Measurements from ENCODE around the gene CHAC1. TPM values are rescaled to one million over a fixed set of nuclear protein-coding genes. Genes with fewer than 3 reads are reported as not detected.

CHAC1 gene
- polyA plus RNA-seq, 3 donors, result 0.15 TPM; not detected in 2

DNA sequence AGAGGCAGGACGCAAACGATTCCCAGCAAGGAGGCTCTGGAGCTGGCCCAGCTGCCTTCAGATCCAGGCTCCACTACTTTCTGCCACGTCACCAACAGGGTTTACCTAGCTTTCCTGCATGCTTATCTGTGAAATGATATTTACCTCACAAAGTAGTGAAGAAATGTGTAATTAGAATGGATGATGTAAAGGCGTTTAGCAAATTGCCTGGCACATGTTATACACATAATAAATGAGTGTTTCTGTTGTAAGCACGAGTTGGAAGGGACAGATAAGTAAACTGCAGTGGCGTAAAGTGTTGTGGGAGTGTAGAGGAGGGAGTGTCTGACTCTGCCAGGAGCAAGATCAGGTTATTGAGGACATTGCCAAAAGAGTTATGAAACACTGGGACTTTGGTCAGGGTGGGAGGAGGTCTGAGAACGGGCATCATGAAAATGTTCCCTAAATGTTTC is 3.5 kb upstream of the CHAC1 start:
- Histone ChIP-seq H3K9me3 (replicated peaks in 1 of 2; ENCODE audit: control insufficient read depth in 1 of 2, insufficient read depth in 1 of 2, low read length in 2 of 2) (no peaks in the 10 kb centered on the region), H2AFZ (ENCODE audit: insufficient read depth, low read depth, low read length, poor library complexity, severe bottlenecking) (no peak overlapping the region), H3K27me3 (ENCODE audit: control insufficient read depth in 2 of 2, insufficient read depth in 2 of 2, low read length in 2 of 2) (peaks cover 0 to 9% of the 10 kb centered on the region in 2 donors), H3K36me3 (replicated peaks in 1 of 2; ENCODE audit: control insufficient read depth in 1 of 2, insufficient read depth in 2 of 2, low read length in 2 of 2) (no peaks in the 10 kb centered on the region), H3K9ac (ENCODE audit: insufficient read depth, low read length, poor library complexity, severe bottlenecking) (no peak overlapping the region), H3K4me3 (replicated peaks in 1 of 3; ENCODE audit: low read depth in 2 of 3, low read length in 3 of 3) (no peak overlapping the region), H4K20me1 (ENCODE audit: insufficient read depth, low read length) (no peaks in the 10 kb centered on the region), H3K4me1 (ENCODE audit: control insufficient read depth in 1 of 2, insufficient read depth in 2 of 2, low read length in 2 of 2) (peaks cover 16 to 19% of the 10 kb centered on the region in 2 donors), H3K4me2 (replicated peaks; ENCODE audit: extremely low read depth, low read length, poor library complexity, severe bottlenecking) (no peak overlapping the region), H3K27ac (ENCODE audit: low read depth in 1 of 2, low read length in 2 of 2) (no peak overlapping the region), H3K79me2 (ENCODE audit: insufficient read depth, low read length) (no peaks in the 10 kb centered on the region)
- Mint-ChIP-seq H3K4me3 (no peak overlapping the region), H3K27ac (no peak overlapping the region), H3K27me3 (ENCODE audit: low read depth in 3 of 3) (peaks cover 16 to 20% (median 17%) of the 10 kb centered on the region in 3 donors), H3K9me3 (no peaks in the 10 kb centered on the region), H3K4me1 (peaks cover 22% of the 10 kb centered on the region), H3K36me3 (no peaks in the 10 kb centered on the region)
- intact Hi-C loops (cut with micrococcal nuclease), result loop anchor here in 1 of 2 donors (10.0 kb wide), 1 partner anchor 75 kb away; no protein-coding TSS in a partner anchor
- 62% methylated on average over 3 of the region's 7 CpGs for WGBS (ENCODE audit: insufficient coverage)
- DNase-seq, result no peak
- TF ChIP-seq, protein P1, sequence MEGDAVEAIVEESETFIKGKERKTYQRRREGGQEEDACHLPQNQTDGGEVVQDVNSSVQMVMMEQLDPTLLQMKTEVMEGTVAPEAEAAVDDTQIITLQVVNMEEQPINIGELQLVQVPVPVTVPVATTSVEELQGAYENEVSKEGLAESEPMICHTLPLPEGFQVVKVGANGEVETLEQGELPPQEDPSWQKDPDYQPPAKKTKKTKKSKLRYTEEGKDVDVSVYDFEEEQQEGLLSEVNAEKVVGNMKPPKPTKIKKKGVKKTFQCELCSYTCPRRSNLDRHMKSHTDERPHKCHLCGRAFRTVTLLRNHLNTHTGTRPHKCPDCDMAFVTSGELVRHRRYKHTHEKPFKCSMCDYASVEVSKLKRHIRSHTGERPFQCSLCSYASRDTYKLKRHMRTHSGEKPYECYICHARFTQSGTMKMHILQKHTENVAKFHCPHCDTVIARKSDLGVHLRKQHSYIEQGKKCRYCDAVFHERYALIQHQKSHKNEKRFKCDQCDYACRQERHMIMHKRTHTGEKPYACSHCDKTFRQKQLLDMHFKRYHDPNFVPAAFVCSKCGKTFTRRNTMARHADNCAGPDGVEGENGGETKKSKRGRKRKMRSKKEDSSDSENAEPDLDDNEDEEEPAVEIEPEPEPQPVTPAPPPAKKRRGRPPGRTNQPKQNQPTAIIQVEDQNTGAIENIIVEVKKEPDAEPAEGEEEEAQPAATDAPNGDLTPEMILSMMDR (IDR thresholded peaks at IDR 0.05), result no peak

DNA sequence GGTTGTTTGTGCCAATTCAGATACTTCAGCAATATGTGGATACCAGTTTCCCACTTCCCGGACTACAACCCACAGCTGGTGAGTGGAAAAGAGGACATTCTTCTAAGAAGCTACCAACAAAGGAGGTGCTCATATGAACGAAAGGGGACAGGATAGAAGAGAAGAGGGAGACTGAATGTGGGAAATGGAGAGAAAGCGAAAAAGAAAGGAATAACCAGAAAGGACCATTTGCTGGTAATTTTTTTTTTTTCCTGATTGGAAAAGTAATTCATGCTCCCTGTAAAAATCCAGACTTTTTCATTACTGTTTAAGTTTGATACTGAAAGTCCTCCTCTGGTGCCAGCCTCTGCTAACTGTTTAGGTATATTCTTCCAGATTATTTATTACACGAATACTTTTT is 1.5 kb upstream of the CHAC1 start:
- peaks cover 0 to 9% of the 10 kb centered on the region in 2 donors for H3K27me3 ChIP-seq (ENCODE audit: control insufficient read depth in 2 of 2, insufficient read depth in 2 of 2, low read length in 2 of 2)
- no peaks in the 10 kb centered on the region for H3K79me2 ChIP-seq (ENCODE audit: insufficient read depth, low read length)
- intact Hi-C loops (cut with micrococcal nuclease), result no loop called here
- no peak overlapping the region for H3K4me2 ChIP-seq (replicated peaks; ENCODE audit: extremely low read depth, low read length, poor library complexity, severe bottlenecking)
- Mint-ChIP-seq H3K27me3 (ENCODE audit: low read depth in 3 of 3) (peaks cover 15 to 22% (median 20%) of the 10 kb centered on the region in 3 donors), H3K4me1 (peaks cover 22% of the 10 kb centered on the region), H3K4me3 (no peak overlapping the region), H3K36me3 (no peaks in the 10 kb centered on the region), H3K27ac (no peak overlapping the region), H3K9me3 (no peaks in the 10 kb centered on the region)
- no peak for DNase-seq
- H3K4me3 ChIP-seq (replicated peaks in 1 of 3; ENCODE audit: low read depth in 2 of 3, low read length in 3 of 3), result no peak overlapping the region
- H3K9ac ChIP-seq (ENCODE audit: insufficient read depth, low read length, poor library complexity, severe bottlenecking), result no peak overlapping the region
- TF ChIP-seq, protein P1 (IDR thresholded peaks at IDR 0.05), result no peak
- H3K36me3 ChIP-seq (replicated peaks in 1 of 2; ENCODE audit: control insufficient read depth in 1 of 2, insufficient read depth in 2 of 2, low read length in 2 of 2), result no peaks in the 10 kb centered on the region
- no peak overlapping the region for H3K27ac ChIP-seq (ENCODE audit: low read depth in 1 of 2, low read length in 2 of 2)
- H2AFZ ChIP-seq (ENCODE audit: insufficient read depth, low read depth, low read length, poor library complexity, severe bottlenecking), result no peak overlapping the region
- no peaks in the 10 kb centered on the region for H4K20me1 ChIP-seq (ENCODE audit: insufficient read depth, low read length)
- WGBS (ENCODE audit: insufficient coverage), result no CpG with 5 or more reads among the region's 4 CpGs
- H3K9me3 ChIP-seq (replicated peaks in 1 of 2; ENCODE audit: control insufficient read depth in 1 of 2, insufficient read depth in 1 of 2, low read length in 2 of 2), result no peaks in the 10 kb centered on the region
- H3K4me1 ChIP-seq (ENCODE audit: control insufficient read depth in 1 of 2, insufficient read depth in 2 of 2, low read length in 2 of 2), result peaks cover 16 to 19% of the 10 kb centered on the region in 2 donors
